Measurements from ENCODE around the gene ARSG.

DNA sequence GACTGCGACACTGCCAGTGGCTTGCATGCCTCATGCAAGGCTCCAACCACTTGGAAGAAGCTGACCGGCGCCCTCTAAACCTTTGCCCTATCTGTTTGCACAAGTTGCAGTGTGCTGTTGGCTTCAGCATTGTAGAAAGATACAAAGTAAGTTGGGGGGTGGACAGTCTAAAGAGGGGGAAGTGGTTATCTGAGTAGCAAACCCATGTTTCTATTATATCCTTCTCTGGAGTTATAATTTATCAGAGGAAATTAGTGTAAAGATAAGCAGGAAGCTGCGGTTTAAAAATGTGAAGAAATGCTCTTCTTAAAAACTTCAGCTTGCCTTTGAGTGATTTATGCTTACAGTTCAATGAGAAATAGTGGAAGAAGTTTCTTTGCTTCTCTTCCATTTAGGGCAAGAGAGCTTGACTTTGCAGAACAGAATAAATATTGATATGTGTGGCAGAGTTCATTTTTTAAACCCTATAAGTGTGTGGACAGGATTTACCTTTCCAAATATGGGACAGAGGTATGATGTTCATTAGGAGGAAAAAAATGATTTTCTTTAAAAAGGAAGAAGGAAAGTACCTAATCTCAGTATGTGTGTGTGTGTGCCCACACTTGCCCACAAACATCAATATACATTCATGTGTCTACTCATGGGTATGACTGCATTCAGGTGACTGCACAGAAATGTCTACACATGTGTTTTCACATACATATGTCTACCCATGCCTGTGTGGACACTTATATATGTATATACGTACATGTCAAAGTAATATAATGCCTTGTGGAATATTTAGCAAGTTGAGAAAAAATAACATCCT lies 35.4 kb upstream of the ARSG start:
- TF ChIP-seq, protein P1, sequence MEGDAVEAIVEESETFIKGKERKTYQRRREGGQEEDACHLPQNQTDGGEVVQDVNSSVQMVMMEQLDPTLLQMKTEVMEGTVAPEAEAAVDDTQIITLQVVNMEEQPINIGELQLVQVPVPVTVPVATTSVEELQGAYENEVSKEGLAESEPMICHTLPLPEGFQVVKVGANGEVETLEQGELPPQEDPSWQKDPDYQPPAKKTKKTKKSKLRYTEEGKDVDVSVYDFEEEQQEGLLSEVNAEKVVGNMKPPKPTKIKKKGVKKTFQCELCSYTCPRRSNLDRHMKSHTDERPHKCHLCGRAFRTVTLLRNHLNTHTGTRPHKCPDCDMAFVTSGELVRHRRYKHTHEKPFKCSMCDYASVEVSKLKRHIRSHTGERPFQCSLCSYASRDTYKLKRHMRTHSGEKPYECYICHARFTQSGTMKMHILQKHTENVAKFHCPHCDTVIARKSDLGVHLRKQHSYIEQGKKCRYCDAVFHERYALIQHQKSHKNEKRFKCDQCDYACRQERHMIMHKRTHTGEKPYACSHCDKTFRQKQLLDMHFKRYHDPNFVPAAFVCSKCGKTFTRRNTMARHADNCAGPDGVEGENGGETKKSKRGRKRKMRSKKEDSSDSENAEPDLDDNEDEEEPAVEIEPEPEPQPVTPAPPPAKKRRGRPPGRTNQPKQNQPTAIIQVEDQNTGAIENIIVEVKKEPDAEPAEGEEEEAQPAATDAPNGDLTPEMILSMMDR (IDR thresholded peaks at IDR 0.05) = no peak
- TF ChIP-seq EZH2phosphoT487 (IDR thresholded peaks at IDR 0.05) = no peak
- TF ChIP-seq EZH2 (IDR thresholded peaks at IDR 0.05) = no peak
